Dermis blood vessel endothelial cell (primary cell): Measurements from ENCODE around the gene PNPO. TPM values are rescaled to one million over a fixed set of nuclear protein-coding genes. Genes with fewer than 3 reads are reported as not detected.

Experiments
- total RNA-seq: library from RNA; depleted of rRNA; stranded (reverse); fragments of >200 nt; gene quantifications from 2 replicates; pipeline ENCODE4 v1.2.3, GENCODE V29; 2014

PNPO gene
- total RNA-seq, 1 donor from 2014 or later: 36.4 TPM

Other genes with a start within 250 kb of the PNPO start
- gene TBKBP1, start 247.4 kb upstream of the PNPO start, total RNA-seq: 14.8 and 20.2 TPM in 2 replicates
- not detected in 2 replicates for gene TBX21, start 208.3 kb upstream of the PNPO start, total RNA-seq
- gene OSBPL7, start 119.8 kb upstream of the PNPO start, total RNA-seq: 8.9 and 11.6 TPM in 2 replicates
- 19.9 and 26.0 TPM in 2 replicates for gene MRPL10, start 110.0 kb upstream of the PNPO start, total RNA-seq
- gene LRRC46, start 109.9 kb upstream of the PNPO start, total RNA-seq: 0.05 TPM in 1 of 2 replicates, not detected in the other
- gene SCRN2, start 100.3 kb upstream of the PNPO start, total RNA-seq: 44.3 and 74.2 TPM in 2 replicates
- 3.1 and 4.8 TPM in 2 replicates for gene SP6, start 90.4 kb upstream of the PNPO start, total RNA-seq
- gene SP2, start 45.3 kb upstream of the PNPO start, total RNA-seq: 1.7 and 2.6 TPM in 2 replicates
- not detected in 2 replicates for gene PRR15L, start 16.3 kb downstream of the PNPO start, total RNA-seq
- gene CDK5RAP3, start 29.5 kb downstream of the PNPO start, total RNA-seq: 48.0 and 76.6 TPM in 2 replicates
- gene COPZ2, start 96.2 kb downstream of the PNPO start, total RNA-seq: 3.8 and 6.5 TPM in 2 replicates
- gene NFE2L1, start 106.8 kb downstream of the PNPO start, total RNA-seq: 95.1 and 209 TPM in 2 replicates
- gene CBX1, start 159.9 kb downstream of the PNPO start, total RNA-seq: 65.7 and 81.3 TPM in 2 replicates
- 14.0 and 15.9 TPM in 2 replicates for gene SNX11, start 166.2 kb downstream of the PNPO start, total RNA-seq